ENCODE data around the gene DYNC2LI1.

DYNC2LI1 gene

DNA sequence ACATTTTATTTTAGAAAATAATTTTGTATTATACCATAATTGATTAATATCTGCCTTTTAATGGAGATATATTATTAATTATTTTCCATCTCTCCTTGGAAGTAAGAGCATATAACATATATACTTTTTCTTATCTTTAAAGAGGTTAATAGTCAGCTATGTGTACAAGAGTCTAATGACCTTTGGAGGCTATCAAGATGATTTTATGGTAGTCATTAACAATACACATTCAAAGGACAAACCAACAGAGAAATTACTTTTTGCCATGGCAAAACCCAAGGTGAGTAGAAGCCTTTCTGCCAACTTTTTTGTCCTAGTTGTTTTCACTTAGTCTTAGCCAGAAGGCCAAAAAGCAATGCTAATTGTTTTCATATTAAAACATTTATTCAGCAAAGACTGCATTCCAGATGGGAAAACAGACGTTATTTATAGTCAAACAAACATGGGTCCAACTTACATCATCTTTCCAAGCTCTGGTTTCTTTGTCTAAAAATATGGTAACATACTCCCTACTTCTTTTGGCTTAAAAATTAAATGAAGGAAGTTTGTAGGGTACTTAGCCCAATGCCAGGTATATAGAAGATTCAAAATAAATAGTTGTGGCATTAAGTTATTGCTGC is 9.6 kb upstream of the DYNC2LI1 start:
- no peak for DNase-seq

DNA sequence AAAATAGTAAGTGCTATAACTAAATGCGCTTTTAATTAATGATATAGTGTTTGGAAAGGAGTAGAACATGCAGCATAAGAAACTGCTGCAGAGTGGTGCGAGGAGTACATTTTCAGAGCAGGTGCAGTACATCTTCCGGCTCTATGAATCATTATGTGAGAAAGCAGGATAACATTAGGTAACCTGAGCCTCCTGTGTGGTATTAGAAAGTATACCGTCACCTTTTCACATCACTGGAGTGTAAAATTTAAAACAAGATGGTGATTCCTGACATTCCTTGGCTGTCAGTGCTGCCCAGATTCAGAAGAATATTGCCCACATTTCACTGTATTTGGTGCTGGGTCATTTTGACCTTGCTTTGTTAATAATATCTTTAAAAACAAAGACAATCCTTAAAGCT is 7.8 kb upstream of the DYNC2LI1 start:
- no peak for DNase-seq

DNA sequence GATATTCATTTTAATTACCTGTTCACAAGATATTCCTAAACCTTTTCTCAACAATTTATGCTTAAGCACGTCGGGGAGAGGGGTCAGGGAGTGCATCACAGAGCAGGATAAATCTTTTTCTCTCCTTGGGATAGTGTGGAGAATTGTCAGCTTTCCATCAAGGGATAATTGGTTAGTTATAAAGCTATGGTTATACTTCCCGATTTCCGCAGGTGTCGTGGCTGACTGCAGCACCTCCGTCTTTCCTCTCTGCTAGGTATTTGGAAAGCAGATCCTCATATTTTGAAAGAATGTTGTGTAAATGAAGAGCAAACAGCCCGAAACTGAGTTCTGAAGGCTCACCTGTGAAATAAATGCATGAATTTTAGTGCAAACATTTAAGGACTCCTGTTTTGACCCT is 778 bp downstream of the DYNC2LI1 start:
- DNase-seq = no peak

DNA sequence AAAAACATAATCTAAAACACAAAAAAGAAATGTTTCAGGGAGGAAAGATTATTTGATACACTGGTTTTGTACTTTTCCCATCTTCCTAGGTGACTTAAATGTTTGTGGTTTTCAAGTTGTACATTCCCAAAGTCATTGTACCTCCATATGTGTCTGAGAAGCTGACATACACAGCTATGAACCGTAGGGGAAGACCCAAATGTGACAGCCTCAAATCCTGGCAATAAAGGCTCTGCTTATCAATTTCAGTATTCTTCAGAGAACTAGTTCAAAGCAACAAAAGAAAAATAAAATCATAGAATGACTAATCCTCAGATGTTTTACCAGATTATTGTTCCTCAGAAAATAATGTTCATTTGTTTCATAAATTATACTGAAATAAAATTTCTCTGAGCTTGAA is 2.5 kb downstream of the DYNC2LI1 start:
- DNase-seq = no peak

DNA sequence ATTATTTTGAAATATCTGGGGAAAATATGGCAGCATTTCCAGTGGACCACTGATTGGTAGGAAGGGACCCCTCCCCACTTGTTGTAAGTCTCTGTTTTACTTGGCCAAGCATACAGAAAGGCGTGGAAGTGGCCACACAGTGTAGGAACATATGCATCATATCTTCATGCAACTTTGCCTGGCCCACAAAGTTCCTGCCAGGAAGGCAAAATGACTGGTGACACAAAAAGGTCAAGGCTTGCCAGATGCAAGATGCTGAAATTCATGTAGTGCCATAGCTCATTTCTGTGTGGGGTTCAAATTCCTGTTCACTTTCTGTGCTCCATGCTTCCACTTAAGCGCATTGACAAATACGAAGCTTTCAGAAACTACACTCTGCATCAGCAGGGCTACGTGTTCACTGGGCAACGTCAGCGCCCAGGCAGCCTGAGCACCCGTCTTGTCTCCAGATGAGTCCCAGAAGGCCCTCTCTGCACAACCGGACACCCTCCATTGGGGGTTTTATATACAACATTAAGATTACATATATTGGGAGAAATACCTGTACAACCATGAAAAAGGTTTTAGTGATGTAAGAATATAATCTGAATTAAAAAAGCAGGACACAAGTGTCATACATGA is 3.6 kb downstream of the DYNC2LI1 start:
- DNase-seq = no peak

DNA sequence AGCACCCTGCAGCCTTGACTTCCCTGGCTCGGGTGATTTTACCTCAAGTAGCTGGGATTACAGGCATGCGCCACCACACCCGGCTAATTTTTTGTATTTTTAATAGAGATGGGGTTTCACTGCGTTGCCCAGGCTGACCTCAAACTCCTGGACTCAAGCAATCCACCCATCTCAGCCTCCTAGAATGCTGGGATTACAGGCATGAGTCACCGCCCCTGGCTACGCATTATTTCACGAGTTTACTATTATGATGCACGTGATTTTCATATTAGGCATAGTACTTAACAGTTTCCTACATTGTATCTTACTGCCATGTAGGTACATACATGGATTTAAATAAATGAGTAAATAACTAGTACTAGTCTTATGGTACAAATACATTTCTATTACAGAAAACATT is 4.4 kb downstream of the DYNC2LI1 start:
- no peak for DNase-seq

DNA sequence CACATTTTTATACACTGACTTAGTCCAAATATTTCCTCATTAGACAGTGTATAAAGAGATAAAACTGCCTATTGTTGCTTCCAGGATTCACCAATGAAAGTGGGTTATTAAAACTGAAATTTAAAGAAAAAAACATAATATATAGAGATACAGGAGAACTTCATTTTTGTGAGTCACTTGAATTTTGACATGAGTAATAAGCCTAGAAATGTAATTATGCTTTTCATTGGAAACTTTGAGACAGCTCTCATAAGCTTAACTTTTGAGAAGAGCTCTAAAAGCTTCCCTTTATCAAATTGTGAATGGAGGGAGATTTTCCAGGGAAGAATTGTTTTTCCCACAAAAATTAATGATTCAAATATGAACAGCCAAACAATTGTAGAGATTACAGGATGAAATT is 14.1 kb downstream of the DYNC2LI1 start:
- no peak for DNase-seq

DNA sequence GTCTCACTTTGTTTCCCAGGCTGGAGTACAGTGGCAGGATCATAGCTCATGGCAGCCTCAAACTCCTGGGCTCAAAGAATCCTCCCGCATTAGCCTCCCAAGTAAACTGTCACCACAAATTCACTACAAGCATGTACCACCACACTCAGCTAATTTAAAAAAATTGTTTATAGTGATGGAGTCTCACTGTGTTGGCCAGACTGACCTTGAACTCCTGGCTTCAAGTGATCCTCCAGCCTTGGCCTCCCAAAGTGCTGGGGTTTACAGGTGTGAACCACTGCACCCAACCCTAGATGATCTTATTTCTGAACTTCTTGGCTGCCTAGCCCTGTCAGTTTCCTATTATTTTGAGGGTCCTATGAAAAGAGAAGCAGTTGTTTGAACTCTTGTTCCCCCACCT is 14.8 kb downstream of the DYNC2LI1 start:
- DNase-seq = no peak

DNA sequence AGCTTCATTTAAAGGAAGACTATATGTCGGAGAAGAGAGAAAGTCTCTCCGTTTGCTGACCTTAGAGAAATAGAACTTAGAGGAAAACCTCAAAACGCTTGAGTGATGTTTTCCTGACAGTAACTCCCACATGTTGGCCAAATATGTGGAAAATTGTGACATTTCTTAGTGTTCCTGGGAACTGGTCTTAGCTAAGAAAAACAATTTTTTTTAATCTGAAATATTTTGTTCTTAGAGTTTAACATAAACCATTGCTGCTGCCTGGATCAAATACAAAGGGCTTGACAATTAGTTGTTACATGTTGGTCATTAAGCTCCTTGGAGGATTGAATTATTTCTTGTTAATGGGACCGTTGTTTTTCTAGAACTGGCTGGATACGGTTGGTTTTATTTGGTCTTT is 16.3 kb downstream of the DYNC2LI1 start:
- DNase-seq = no peak

DNA sequence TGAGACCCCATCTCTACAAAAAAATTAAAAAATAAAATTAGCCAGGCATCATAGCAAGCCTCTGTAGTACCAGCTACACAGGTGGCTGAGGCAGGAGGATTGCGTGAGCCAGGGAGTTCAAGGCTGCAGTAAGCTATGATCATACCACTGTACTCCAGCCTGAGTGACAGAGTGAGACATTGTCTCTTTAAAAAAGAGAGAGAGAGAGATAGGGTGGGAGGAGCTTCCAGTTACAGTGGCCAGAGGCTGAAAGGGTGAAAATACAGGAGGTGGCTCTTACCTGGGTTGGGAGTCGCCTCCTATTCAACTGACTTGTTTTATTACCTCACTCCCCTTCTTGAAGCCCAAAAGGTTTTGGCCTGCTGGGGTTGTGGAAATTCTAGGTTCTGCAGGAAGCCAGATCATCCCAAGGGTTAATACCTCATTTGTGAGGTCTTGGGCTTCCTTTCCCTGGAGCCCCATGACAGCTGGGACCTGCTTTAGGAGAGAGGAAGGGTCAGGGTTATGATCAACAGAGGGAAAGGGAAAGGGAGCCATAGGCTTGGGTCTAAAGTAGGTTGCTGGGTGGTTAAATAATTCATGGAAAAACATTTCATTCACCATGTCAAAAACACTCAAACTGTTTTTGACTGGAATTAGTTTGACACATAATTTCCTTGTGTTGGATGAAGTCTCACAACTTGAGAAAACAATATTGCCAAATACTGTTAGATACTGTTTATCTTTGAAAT is 17.4 kb downstream of the DYNC2LI1 start:
- no peak for DNase-seq

DNA sequence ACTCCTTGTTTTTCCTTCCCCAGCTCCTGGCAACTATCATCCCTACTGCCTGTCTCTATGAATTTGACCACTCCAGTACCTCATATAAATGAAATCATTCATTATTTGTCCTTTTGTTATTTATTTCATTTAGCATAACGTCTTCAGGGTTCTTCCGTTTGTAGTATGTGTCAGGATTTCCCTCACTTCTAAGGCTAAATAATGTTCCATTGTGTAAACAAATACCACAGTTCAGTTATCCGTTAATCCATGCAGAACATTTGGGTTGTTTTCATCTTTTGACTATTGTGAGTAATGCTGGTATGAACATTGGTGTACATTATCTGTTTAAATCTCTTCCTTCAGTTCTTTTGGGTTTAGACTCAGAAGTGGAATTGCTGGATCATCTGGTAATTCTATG is 18.8 kb downstream of the DYNC2LI1 start:
- DNase-seq = no peak

DNA sequence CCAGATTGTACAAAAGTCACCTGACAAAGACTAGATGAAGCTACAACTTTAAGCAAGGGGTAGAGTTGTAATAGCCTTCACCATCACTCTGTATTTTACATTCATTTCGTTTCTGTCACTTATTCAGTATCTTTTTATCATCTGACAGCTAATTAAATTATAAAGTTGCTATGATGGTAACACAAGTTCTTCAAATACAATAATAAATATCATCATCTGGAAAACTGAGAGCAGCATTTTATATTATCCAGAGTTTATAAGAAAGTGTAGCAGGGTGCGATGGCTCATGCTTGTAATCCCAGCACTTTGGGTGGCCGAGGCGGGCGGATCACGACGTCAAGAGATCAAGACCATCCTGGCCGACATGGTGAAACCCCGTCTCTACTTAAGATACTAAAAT is 21.1 kb downstream of the DYNC2LI1 start:
- no peak for DNase-seq

DNA sequence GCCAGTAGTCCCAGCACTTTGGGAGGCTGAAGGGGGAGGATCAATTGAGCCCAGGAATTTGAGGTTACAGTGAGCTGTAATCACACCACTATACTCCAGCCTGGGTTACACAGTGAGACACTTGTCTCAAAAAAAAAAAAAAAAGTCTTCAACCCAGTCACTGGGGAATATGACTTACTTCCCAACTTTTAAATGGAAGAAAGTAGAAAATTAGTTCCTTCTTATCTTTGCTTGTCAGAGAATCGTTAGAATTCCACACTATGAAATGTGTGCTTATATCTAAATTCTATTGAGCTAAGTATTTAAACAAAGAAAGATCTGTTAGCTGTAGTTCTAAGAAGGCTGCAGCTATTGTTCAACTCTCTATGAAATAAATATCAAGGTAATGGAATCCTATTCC is 22.4 kb downstream of the DYNC2LI1 start:
- no peak for DNase-seq

DNA sequence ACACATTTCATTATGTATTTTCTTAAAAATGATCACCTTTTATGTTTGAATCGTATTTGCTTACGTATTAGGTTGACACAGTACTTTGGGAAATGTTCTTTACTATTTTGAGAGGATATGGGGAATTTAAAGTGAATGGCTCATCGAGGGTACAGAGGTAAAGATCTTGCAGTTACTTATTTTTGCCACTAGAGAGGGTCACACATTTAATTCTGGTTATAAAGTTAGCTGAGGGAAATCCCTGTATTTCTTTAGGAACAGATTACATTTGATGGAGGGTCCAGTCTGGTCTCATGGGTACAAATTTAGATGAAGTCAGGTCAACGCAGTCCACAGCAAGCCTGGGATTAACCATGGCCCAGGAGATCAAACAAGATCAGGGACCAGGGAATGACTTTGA is 24.5 kb downstream of the DYNC2LI1 start:
- DNase-seq = no peak

DNA sequence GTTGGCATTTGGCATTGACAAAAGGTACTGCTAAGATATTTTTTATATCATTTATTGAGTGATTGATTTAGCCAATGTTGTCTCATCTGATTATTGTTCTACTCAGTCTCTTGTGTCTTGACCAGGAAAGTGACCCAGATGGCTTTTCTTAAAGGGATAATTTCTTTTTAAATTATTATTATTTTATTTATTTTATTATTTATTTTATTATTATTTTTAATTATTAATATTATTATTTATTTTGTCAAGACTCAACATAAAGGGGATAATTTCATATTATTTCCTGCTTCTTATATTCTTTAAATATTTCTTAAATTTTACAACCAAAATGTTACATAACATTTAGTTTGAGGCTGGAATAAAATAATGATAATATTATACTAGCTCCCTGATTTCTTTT is 27.1 kb downstream of the DYNC2LI1 start:
- no peak for DNase-seq

DNA sequence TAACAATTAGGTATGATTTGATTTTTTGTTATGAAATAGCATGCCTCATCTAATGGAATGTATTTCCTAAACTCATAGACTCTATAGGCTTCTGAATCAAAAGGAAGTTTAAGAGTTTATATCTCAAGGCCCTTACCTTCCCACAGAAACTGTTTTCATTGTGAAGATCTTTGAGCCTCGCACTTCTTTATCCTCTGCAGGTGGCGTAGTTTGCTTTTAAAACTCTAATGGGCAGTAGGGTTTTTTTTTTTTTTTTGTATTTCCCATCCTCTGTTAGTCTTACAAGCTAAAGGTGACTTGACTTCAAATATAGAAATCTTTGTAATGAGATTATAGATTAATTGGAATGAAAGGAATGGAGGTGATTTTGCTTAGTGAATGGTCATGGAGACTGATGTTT is 28.3 kb downstream of the DYNC2LI1 start:
- DNase-seq = no peak

DNA sequence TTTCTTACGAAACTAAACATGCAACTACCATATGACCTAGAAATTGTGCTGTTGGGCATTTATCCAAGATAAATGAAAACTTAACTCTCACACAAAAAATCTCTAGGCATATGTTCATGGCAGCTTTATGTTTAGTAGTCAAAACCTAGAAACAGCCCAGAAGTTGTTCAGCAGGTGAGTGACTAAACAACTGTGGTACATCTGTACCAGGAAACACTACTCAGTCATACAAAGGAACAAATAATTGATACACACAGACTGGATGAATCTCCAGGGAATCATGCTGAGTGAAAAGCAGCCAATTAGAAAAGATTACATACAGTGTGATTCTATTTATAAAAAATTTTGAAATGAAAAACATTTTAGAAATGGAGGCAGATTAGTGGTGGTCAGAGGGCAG is 29.3 kb downstream of the DYNC2LI1 start:
- DNase-seq = no peak

DNA sequence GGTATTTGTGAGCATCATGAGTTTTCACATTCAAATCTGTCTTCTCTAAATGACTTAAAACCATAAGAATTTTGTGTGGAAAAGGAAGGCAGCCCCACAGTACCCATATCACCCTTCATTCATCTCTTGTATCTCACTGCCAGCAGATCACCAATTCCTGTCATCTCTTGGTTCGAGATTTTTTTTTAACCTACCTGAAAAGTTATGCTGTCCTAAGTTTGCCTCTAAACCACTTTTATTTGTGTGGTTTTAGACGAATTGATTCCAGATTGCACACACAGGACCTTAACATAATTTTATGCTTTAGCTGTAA is 32.8 kb downstream of the DYNC2LI1 start:
- DNase-seq = no peak

DNA sequence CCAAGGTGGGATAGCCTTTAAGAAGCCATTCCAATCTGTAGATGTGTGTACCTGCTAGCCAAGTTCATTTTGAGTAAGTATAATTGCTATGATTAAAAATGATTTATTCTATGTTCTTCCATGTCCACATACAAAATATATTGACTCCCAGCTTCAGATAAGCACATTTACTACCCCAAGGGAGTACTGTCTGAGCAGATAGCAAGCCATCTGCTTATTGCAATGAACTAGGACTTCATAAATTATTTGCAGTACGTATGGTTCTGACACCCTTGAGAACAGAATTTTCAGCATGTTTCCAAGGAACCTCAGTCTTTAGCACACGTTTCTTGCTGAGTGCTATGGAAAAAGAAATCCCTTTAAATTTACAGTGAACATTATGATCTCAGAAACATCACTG is 36.6 kb downstream of the DYNC2LI1 start:
- DNase-seq = no peak

DNA sequence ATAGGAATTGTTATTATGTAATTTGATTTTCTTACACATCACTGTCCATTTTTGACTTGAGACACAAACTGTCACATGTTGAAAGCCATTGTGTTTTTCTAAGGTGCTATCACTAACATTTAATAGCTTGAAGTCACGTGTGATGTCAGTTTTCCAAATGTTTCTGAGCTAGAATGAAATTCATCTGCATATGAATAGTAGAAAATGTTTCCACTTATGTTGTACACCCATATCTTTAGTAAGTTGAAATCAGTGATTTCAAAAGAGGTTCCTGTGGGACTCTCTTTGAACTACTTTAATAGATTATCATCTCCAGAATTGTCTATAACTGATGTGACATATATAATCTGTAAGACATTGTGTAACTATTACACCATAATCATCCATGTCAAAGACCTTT is 37.0 kb downstream of the DYNC2LI1 start:
- DNase-seq = no peak

DNA sequence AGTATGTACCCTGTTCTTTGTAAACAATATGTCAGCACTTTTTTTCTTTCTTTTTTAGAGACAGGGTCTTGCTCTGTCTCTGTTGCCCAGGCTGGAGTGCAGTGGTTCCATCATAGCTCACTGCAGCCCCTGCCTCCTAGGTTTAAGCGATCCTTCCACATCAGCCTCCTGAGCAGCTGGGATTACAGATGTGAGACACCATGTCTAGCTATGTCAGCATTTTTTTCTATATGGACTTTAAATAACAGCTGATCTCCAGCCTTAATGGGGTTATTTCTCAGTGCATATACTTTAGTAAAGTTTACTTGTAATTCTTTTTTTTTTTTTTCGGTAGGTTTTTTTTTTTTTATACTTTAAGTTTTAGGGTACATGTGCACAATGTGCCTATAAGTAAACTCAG is 38.2 kb downstream of the DYNC2LI1 start:
- no peak for DNase-seq

DNA sequence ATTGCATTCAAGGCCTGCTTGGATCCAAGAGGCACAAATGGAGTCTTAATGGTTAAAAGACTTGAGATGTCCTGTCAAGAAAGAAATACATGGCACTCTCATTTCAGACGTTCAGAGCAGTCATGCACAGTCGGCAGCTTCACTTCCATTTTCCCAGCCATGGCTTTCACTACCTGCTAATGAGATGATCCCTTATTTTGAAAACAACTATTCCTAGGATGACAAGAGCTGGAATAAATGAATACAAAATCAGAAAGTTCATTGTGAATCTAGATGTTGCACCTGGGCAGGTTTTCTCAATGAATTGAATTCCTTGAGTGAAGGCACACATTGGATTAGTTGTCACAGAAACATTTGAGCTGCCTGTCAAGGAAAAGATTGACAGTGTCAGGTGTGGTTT is 39.1 kb downstream of the DYNC2LI1 start:
- DNase-seq = no peak

DNA sequence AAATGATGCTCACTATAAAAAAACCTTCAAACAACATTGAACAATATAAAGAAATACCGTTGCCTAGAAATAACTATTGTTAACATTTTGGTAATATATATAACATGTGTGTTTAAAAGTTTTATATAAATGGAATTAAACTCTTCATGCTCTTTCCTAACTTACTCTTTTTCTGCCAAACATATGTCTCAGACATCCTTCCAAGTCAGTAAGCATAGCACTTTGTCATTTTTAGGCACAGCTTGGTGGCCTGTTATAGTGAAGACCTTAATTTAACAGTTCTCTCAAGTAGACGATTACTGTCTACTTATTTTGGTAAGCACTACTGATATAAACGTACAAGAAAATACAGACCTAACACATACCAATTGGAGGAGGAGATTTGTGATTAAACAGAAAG is 40.9 kb downstream of the DYNC2LI1 start:
- no peak for DNase-seq

DNA sequence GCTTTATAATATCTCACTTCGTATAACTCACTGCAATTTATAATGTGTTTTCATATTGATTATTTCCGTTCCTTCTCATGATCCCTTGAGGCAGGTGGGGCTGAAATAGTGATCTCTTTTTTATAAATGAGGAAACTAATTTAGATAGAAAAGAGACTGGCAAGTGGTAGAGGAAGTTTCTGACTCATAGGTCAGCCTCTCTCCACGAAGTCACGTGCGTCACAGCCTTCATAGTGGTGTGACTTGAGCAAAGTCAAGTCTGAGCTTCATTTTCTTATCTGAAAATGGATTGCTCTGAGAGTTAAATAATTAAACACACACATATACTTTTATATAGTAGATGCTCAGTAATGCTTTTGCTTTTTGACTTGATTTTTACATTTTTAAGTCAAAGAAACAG is 44.9 kb downstream of the DYNC2LI1 start:
- no peak for DNase-seq

Measured in CD4-positive, alpha-beta T cell treated with Interleukin-6 for 4 hours (primary cell).